KBM-7 (cell line): ENCODE measurements around the gene INTS11.

Experiments
- DNase-seq: peaks from one replicate; pipeline ENCODE4 v3.0.0-alpha.2; 2015
- in situ Hi-C: fragments of 300-500 bp; cut with MboI; formaldehyde crosslinking; loops from 2 replicates; pipeline ENCODE4 v1.14.3; 2020; ENCODE audit warnings: low sequenced_read_pairs, low pct_unique_long_range_greater_than_20kb, mixed read lengths

INTS11 gene

GRCh38 chr1:1279028-1279427 lies 45.4 kb downstream of the INTS11 start:
- in situ Hi-C loops: no loop called here
- no peak for DNase-seq

- in situ Hi-C loops: no loop called here
- DNase-seq: no peak
Measured at GRCh38 chr1:1278620-1279019, 45.8 kb downstream of the INTS11 start.

- no peak for DNase-seq
- in situ Hi-C loops: no loop called here
Measured at GRCh38 chr1:1275836-1276235, 48.6 kb downstream of the INTS11 start.

- no peak for DNase-seq
- in situ Hi-C loops: no loop called here
Measured at GRCh38 chr1:1274931-1275431, 49.5 kb downstream of the INTS11 start.

- in situ Hi-C loops: no loop called here
- DNase-seq: no peak
Measured at GRCh38 chr1:1274299-1274930, 50.0 kb downstream of the INTS11 start.

GRCh38 chr1:1273512-1274298 lies 50.8 kb downstream of the INTS11 start, which contains the start of gene UBE2J2:
Gene UBE2J2, minus strand, starts transcription at chr1:1273854. Its CDS starts 5,862 bp downstream, at chr1:1267992.
- in situ Hi-C loops: no loop called here

GRCh38 chr1:1273209-1273511 lies 51.3 kb downstream of the INTS11 start:
- in situ Hi-C loops: no loop called here

More at GRCh38 chr1:1273512-1274298, 50.8 kb downstream of the INTS11 start, which contains the start of gene UBE2J2:
- DNase-seq: peak; percentile 83

GRCh38 chr1:1272341-1273208 lies 51.9 kb downstream of the INTS11 start:
- in situ Hi-C loops: no loop called here
- DNase-seq: no peak

More at GRCh38 chr1:1273209-1273511, 51.3 kb downstream of the INTS11 start:
- no peak for DNase-seq

- in situ Hi-C loops: no loop called here
- no peak for DNase-seq
Measured at GRCh38 chr1:1270813-1271212, 53.6 kb downstream of the INTS11 start.

GRCh38 chr1:1268284-1268682 lies 56.2 kb downstream of the INTS11 start:
- DNase-seq: no peak
- in situ Hi-C loops: no loop called here

- no peak for DNase-seq
- in situ Hi-C loops: no loop called here
Measured at GRCh38 chr1:1267488-1268283, 56.8 kb downstream of the INTS11 start.

GRCh38 chr1:1264868-1265272 lies 59.6 kb downstream of the INTS11 start:
- in situ Hi-C loops: no loop called here
- peak; percentile 55 for DNase-seq

GRCh38 chr1:1264026-1264425 lies 60.4 kb downstream of the INTS11 start:
- no peak for DNase-seq
- in situ Hi-C loops: no loop called here

GRCh38 chr1:1262758-1263157 lies 61.7 kb downstream of the INTS11 start:
- no peak for DNase-seq
- in situ Hi-C loops: no loop called here

- in situ Hi-C loops: no loop called here
Measured at GRCh38 chr1:1262071-1262470, 62.4 kb downstream of the INTS11 start.

More at GRCh38 chr1:1262071-1262470, 62.4 kb downstream of the INTS11 start:
- no peak for DNase-seq
